ENCODE measurements around the gene NRL. TPM values are rescaled to one million over a fixed set of nuclear protein-coding genes. Genes with fewer than 3 reads are reported as not detected.

The NRL gene
- total RNA-seq, 2 donors from 2014 or later, result 2.5 to 5.0 TPM

GRCh38 chr14:24064856-24065255, 49.9 kb downstream of the NRL start:
- no peaks in the 10 kb centered on the region for H3K27me3 ChIP-seq
- no peaks in the 10 kb centered on the region for H3K4me1 ChIP-seq
- no peak overlapping the region for H3K27ac ChIP-seq
- DNase-seq (ENCODE audit: low spot score), result no peak
- H3K9me3 ChIP-seq, result no peaks in the 10 kb centered on the region
- H3K36me3 ChIP-seq, result no peaks in the 10 kb centered on the region
- H3K4me3 ChIP-seq, result no peak overlapping the region
- no peak for TF ChIP-seq CTCF (IDR thresholded peaks at IDR 0.05)

- DNase-seq (ENCODE audit: low spot score), result no peak
Measured at GRCh38 chr14:24064091-24064795, 50.5 kb downstream of the NRL start.

GRCh38 chr14:24063263-24063836, 51.4 kb downstream of the NRL start:
- H3K36me3 ChIP-seq, result no peaks in the 10 kb centered on the region
- no peak for DNase-seq (ENCODE audit: low spot score)
- no peak for TF ChIP-seq CTCF (IDR thresholded peaks at IDR 0.05)
- no peaks in the 10 kb centered on the region for H3K9me3 ChIP-seq
- H3K4me3 ChIP-seq, result no peak overlapping the region
- no peaks in the 10 kb centered on the region for H3K4me1 ChIP-seq
- no peaks in the 10 kb centered on the region for H3K27me3 ChIP-seq
- no peak overlapping the region for H3K27ac ChIP-seq

More at GRCh38 chr14:24064091-24064795, 50.5 kb downstream of the NRL start:
- Histone ChIP-seq H3K27me3 (no peaks in the 10 kb centered on the region), H3K4me3 (no peak overlapping the region), H3K27ac (no peak overlapping the region), H3K9me3 (no peaks in the 10 kb centered on the region), H3K4me1 (no peaks in the 10 kb centered on the region), H3K36me3 (no peaks in the 10 kb centered on the region)
- no peak for TF ChIP-seq CTCF (IDR thresholded peaks at IDR 0.05)

GRCh38 chr14:24062216-24062980, 52.4 kb downstream of the NRL start:
- Histone ChIP-seq H3K4me1 (no peaks in the 10 kb centered on the region), H3K27ac (no peak overlapping the region), H3K9me3 (no peaks in the 10 kb centered on the region), H3K4me3 (no peak overlapping the region), H3K27me3 (no peaks in the 10 kb centered on the region), H3K36me3 (no peaks in the 10 kb centered on the region)
- DNase-seq (ENCODE audit: low spot score), result no peak
- TF ChIP-seq CTCF (IDR thresholded peaks at IDR 0.05), result no peak

- no peaks in the 10 kb centered on the region for H3K27me3 ChIP-seq
- no peak for TF ChIP-seq CTCF (IDR thresholded peaks at IDR 0.05)
- H3K4me1 ChIP-seq, result no peaks in the 10 kb centered on the region
- no peaks in the 10 kb centered on the region for H3K9me3 ChIP-seq
- no peak overlapping the region for H3K4me3 ChIP-seq
- H3K27ac ChIP-seq, result no peak overlapping the region
- DNase-seq (ENCODE audit: low spot score), result no peak
- no peaks in the 10 kb centered on the region for H3K36me3 ChIP-seq
Measured at GRCh38 chr14:24060984-24061913, 53.5 kb downstream of the NRL start.
